Measurements from ENCODE around the gene VMAC.
A peak's percentile ranks its signal among the peaks of the same experiment; 100 is the strongest.
"Not testable (repeated sequence)": the region's sequence is repeated elsewhere in the genome, so short reads cannot be mapped to it uniquely, and the experiment has no call there.

VMAC gene

GRCh38 chr19:5884065-5884811 lies 20.4 kb upstream of the VMAC start:
- not testable (repeated sequence) for DNase-seq

GRCh38 chr19:5889288-5889971 lies 15.2 kb upstream of the VMAC start:
- no peak for DNase-seq

- DNase-seq, result no peak
Measured at GRCh38 chr19:5890099-5890498, 14.6 kb upstream of the VMAC start.

- no peak for DNase-seq
Measured at GRCh38 chr19:5891572-5891937, 13.1 kb upstream of the VMAC start.

- peak; percentile 20 for DNase-seq
Measured at GRCh38 chr19:5891938-5892771, 12.5 kb upstream of the VMAC start.

GRCh38 chr19:5892772-5893275 lies 11.8 kb upstream of the VMAC start:
- DNase-seq, result no peak

GRCh38 chr19:5893296-5893903 lies 11.3 kb upstream of the VMAC start:
- no peak for DNase-seq

- DNase-seq, result peak; percentile 58
Measured at GRCh38 chr19:5893907-5894703, 10.6 kb upstream of the VMAC start.

- no peak for DNase-seq
Measured at GRCh38 chr19:5894704-5895349, 9.8 kb upstream of the VMAC start.

GRCh38 chr19:5895409-5895808 lies 9.3 kb upstream of the VMAC start:
- DNase-seq, result no peak

- no peak for DNase-seq
Measured at GRCh38 chr19:5895890-5896289, 8.8 kb upstream of the VMAC start.

- DNase-seq, result no peak
Measured at GRCh38 chr19:5896365-5897076, 8.2 kb upstream of the VMAC start.

- DNase-seq, result no peak
Measured at GRCh38 chr19:5897189-5897969, 7.3 kb upstream of the VMAC start.

GRCh38 chr19:5899728-5900526 lies 4.7 kb upstream of the VMAC start:
- DNase-seq, result no peak

- DNase-seq, result no peak
Measured at GRCh38 chr19:5900976-5901375, 3.7 kb upstream of the VMAC start.

- DNase-seq, result peak; percentile 38
Measured at GRCh38 chr19:5903056-5903623, 1.5 kb upstream of the VMAC start.

- peak; percentile 97 for DNase-seq
Measured at GRCh38 chr19:5903624-5904351, 884 bp upstream of the VMAC start, which contains the start of gene NDUFA11. NDUFA11 (minus strand) TSS chr19:5903790; CDS start chr19:5903708, 82 bp downstream.
